Stimulated activated naive B cell treated with anti-CD40 and anti-IgM and Interleukin-4, amounts not matched to agents 10 μg/mL and 1 μg/mL and 100 μg/mL, for 72 hours (primary cell): ENCODE results near the gene NRCAM.
"Not testable (repeated sequence)": the region's sequence is repeated elsewhere in the genome, so short reads cannot be mapped to it uniquely, and the experiment has no call there.

Experiments used
- ATAC-seq, 2 donors: fragments of 150-1000 bp; cut with Tn5 transposase; replicated peaks; 2 replicates each; pipeline ENCODE4 v1.10.0; 2021; ENCODE audit warnings: moderate library complexity in 1 of 2
- DNase-seq: peaks from one replicate; pipeline ENCODE4 v3.0.0; 2021
- H3K27ac Mint-ChIP-seq: one replicate; pipeline ENCODE4 v1.8.0; 2022; ENCODE audit warnings: mild to moderate bottlenecking, mixed read lengths
- H3K27me3 Mint-ChIP-seq, 2 donors: one replicate each; pipeline ENCODE4 v1.8.0; 2022; ENCODE audit warnings: mixed read lengths in 2 of 2
- H3K36me3 Mint-ChIP-seq, 2 donors: one replicate each; pipeline ENCODE4 v1.8.0; 2022; ENCODE audit warnings: mixed read lengths in 2 of 2, mild to moderate bottlenecking in 1 of 2
- H3K4me1 Mint-ChIP-seq, 2 donors: one replicate each; pipeline ENCODE4 v1.8.0; 2022; ENCODE audit warnings: mixed read lengths in 2 of 2, mild to moderate bottlenecking in 1 of 2
- H3K4me3 Mint-ChIP-seq, 2 donors: one replicate each; pipeline ENCODE4 v1.8.0; 2022; ENCODE audit warnings: mild to moderate bottlenecking in 2 of 2, mixed read lengths in 2 of 2, moderate library complexity in 1 of 2
- H3K9me3 Mint-ChIP-seq, 2 donors: one replicate each; pipeline ENCODE4 v1.8.0; 2022; ENCODE audit warnings: mixed read lengths in 2 of 2, mild to moderate bottlenecking in 1 of 2

NRCAM gene

GRCh38 chr7:108347616-108348015 is 108.6 kb downstream of the NRCAM start:
- Mint-ChIP-seq H3K36me3 (no peaks in the 10 kb centered on the region), H3K27ac (no peak overlapping the region), H3K27me3 (peaks cover 17% of the 10 kb centered on the region in 2 donors), H3K4me3 (no peak overlapping the region), H3K9me3 (no peaks in the 10 kb centered on the region), H3K4me1 (no peaks in the 10 kb centered on the region)
- DNase-seq: no peak
- ATAC-seq: no peak

GRCh38 chr7:108345710-108346336 is 110.4 kb downstream of the NRCAM start:
- no peak for ATAC-seq
- peaks cover 17 to 23% of the 10 kb centered on the region in 2 donors for H3K27me3 Mint-ChIP-seq
- no peak overlapping the region for H3K27ac Mint-ChIP-seq
- H3K9me3 Mint-ChIP-seq: no peaks in the 10 kb centered on the region
- H3K4me1 Mint-ChIP-seq: no peaks in the 10 kb centered on the region
- no peak overlapping the region for H3K4me3 Mint-ChIP-seq
- DNase-seq: no peak
- no peaks in the 10 kb centered on the region for H3K36me3 Mint-ChIP-seq

- Mint-ChIP-seq H3K27me3 (peaks cover 16 to 17% of the 10 kb centered on the region in 2 donors), H3K36me3 (no peaks in the 10 kb centered on the region), H3K4me1 (no peaks in the 10 kb centered on the region), H3K4me3 (no peak overlapping the region), H3K9me3 (no peaks in the 10 kb centered on the region), H3K27ac (no peak overlapping the region)
- no peak for ATAC-seq
- no peak for DNase-seq
These were observed 115.3 kb downstream of the NRCAM start for GRCh38 chr7:108340856-108341411.

DNA sequence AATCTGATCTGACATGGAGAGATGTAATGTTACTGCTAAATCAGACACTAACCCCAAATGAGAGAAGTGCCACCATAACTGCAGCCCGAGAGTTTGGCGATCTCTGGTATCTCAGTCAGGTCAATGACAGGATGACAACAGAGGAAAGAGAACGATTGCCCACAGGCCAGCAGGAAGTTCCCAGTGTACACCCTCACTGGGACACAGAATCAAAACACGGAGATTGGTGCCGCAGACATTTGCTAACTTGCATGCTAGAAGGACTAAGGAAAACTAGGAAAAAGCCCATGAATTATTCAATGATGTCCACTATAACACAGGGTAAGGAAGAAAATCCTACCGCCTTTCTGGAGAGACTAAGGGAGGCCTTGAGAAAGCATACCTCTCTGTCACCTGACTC is 115.8 kb downstream of the NRCAM start:
- peaks cover 13 to 17% of the 10 kb centered on the region in 2 donors for H3K27me3 Mint-ChIP-seq

DNA sequence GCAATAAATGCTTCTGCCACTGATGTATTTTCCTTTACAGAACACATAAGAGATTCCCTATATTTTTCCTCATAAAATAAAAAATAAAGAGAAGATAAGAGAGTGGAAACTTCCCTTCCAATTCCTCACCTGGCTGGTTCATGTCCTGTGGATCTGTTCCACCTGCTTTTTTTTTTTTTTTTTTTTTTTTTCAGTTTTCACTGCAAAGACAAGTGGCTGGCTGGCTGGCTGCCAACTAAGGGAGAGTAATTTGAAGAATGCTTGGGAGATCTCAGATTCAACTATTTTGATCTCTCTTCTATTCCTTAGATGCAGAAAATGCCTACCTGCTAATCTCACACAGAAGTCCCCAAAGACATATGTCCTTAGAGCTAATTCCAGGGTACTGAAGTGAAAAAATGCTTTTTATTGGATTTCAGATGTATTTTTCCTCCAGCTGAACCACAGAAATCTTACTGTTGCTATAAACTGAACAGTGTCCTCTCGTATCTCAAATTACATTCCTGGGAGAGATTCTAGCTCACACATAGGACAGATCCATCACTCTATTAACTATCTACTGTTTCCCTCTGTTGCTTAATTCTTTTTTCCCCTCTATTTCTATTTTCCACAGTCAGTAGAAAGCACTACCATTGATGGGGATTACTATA is 120.8 kb downstream of the NRCAM start:
- Mint-ChIP-seq H3K4me1 (no peaks in the 10 kb centered on the region), H3K4me3 (no peak overlapping the region), H3K27ac (no peak overlapping the region), H3K36me3 (no peaks in the 10 kb centered on the region), H3K9me3 (peaks cover 0 to 2% of the 10 kb centered on the region in 2 donors), H3K27me3 (peaks cover 15 to 36% of the 10 kb centered on the region in 2 donors)
- no peak for ATAC-seq
- DNase-seq: no peak

More for the DNA sequence above, 115.8 kb downstream of the NRCAM start:
- not testable (repeated sequence) for DNase-seq, H3K4me3 Mint-ChIP-seq, H3K27ac Mint-ChIP-seq, H3K36me3 Mint-ChIP-seq, ATAC-seq, H3K9me3 Mint-ChIP-seq, H3K4me1 Mint-ChIP-seq

DNA sequence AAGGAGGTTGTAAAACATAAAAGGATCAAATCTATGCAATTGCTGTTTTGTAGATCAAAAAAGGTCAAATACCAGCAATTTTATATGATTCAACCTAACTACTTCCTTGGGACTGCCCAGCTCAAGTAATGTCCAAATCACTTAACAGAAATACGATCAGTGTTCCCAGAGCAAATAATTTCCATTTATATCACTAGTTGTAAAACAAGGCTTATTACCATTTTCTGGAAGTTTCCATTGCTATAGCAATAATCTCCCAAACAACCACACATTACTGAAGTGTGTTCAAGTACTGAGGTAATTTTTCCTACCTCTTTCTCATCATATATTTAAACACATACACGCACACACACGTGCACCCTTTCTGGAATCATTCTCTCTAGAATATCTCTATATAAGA is 123.3 kb downstream of the NRCAM start:
- Mint-ChIP-seq H3K9me3 (peaks cover 0 to 2% of the 10 kb centered on the region in 2 donors), H3K4me1 (peaks cover 3 to 6% of the 10 kb centered on the region in 2 donors), H3K27me3 (peaks cover 11 to 23% of the 10 kb centered on the region in 2 donors), H3K36me3 (no peaks in the 10 kb centered on the region), H3K27ac (no peak overlapping the region), H3K4me3 (no peak overlapping the region)
- DNase-seq (no peak), ATAC-seq (no peak)

DNA sequence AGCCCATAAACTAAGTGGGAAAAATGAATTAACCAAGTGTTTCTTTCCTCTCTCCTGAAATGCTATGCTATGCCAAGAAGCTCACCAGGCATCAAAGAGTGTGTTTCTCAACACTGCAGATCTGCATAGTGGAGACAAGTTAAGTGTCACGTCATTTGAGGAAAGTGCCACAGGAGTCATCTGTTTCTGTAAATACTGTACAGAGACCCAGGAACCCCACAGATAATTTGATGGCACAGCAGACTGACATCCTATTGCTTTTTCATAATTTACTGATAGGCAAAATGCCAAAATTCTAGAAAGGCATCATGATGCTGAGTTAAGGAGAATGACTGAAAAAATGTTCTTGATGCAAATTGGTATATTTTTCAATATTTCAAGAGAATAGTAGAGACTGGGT is 124.3 kb downstream of the NRCAM start:
- H3K27me3 Mint-ChIP-seq: peaks cover 8 to 20% of the 10 kb centered on the region in 2 donors
- DNase-seq (no peak), ATAC-seq (no peak)
- H3K4me1 Mint-ChIP-seq: peaks cover 5 to 9% of the 10 kb centered on the region in 2 donors
- H3K27ac Mint-ChIP-seq: no peak overlapping the region
- no peak overlapping the region for H3K4me3 Mint-ChIP-seq
- peaks cover 0 to 2% of the 10 kb centered on the region in 2 donors for H3K9me3 Mint-ChIP-seq
- no peaks in the 10 kb centered on the region for H3K36me3 Mint-ChIP-seq

GRCh38 chr7:108330227-108330626 is 126.0 kb downstream of the NRCAM start:
- Mint-ChIP-seq H3K36me3 (no peaks in the 10 kb centered on the region), H3K4me1 (peaks cover 5 to 9% of the 10 kb centered on the region in 2 donors), H3K4me3 (no peak overlapping the region), H3K27me3 (peaks cover 8 to 20% of the 10 kb centered on the region in 2 donors), H3K9me3 (peaks cover 0 to 2% of the 10 kb centered on the region in 2 donors), H3K27ac (no peak overlapping the region)
- DNase-seq (no peak), ATAC-seq (no peak)

DNA sequence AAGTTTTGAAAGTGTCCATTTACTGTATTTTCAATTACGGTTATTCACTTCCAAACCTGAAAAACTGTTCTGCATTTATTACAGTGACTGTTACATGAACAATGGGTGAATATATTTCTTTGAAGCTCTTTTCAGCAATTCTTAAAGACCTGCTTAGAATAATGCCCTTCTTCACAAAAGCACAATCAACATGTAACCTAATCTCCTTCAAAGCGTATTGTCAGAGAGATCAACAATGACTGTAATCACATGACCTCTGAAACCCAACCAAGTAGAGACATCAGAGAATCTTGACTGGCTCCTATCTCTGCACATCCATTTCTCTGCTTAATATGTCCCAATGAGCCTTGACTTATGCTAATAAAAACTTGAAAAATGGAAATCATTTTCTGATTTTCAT is 126.7 kb downstream of the NRCAM start:
- peaks cover 5 to 9% of the 10 kb centered on the region in 2 donors for H3K4me1 Mint-ChIP-seq
- no peaks in the 10 kb centered on the region for H3K36me3 Mint-ChIP-seq
- H3K27ac Mint-ChIP-seq: no peak overlapping the region

DNA sequence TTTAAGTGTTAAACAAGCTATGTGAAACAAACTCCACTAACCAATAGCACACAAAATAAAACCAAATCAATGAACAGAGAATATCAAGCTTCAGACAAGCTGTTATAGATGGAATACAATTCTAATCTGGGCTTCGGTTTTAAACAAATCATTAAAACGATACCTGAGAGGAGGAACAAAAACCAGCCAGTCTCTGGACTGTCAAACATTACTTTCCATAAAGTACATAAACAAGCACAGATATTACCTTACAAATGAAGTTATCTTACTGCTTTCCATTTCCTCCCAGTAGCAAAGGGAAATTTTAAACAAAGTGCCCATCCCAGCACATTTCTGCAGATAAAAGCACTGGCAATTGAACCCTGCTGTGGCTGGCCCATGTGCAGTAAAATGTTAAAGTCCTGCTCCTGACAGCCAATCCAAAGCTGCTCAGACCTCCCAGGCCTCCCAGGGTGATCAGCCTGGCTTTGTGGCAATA is 128.0 kb downstream of the NRCAM start:
- Mint-ChIP-seq H3K4me1 (peaks cover 5 to 9% of the 10 kb centered on the region in 2 donors), H3K27me3 (peaks cover 0 to 8% of the 10 kb centered on the region in 2 donors), H3K4me3 (no peak overlapping the region), H3K36me3 (no peaks in the 10 kb centered on the region), H3K9me3 (no peaks in the 10 kb centered on the region), H3K27ac (no peak overlapping the region)
- DNase-seq (no peak), ATAC-seq (no peak)

More for the DNA sequence above, 126.7 kb downstream of the NRCAM start:
- H3K27me3 Mint-ChIP-seq: peaks cover 7 to 20% of the 10 kb centered on the region in 2 donors
- DNase-seq (no peak), ATAC-seq (no peak)
- no peak overlapping the region for H3K4me3 Mint-ChIP-seq
- peaks cover 0 to 2% of the 10 kb centered on the region in 2 donors for H3K9me3 Mint-ChIP-seq

GRCh38 chr7:108327353-108327752 is 128.9 kb downstream of the NRCAM start:
- no peaks in the 10 kb centered on the region for H3K27me3 Mint-ChIP-seq
- ATAC-seq: no peak
- H3K27ac Mint-ChIP-seq: no peak overlapping the region
- H3K9me3 Mint-ChIP-seq: no peaks in the 10 kb centered on the region
- no peaks in the 10 kb centered on the region for H3K36me3 Mint-ChIP-seq
- H3K4me3 Mint-ChIP-seq: no peak overlapping the region
- DNase-seq: no peak
- H3K4me1 Mint-ChIP-seq: peaks cover 5 to 9% of the 10 kb centered on the region in 2 donors

- Mint-ChIP-seq H3K27me3 (no peaks in the 10 kb centered on the region), H3K27ac (no peak overlapping the region), H3K4me1 (peaks cover 5 to 9% of the 10 kb centered on the region in 2 donors), H3K9me3 (no peaks in the 10 kb centered on the region), H3K4me3 (no peak overlapping the region), H3K36me3 (no peaks in the 10 kb centered on the region)
- DNase-seq (no peak), ATAC-seq (no peak)
These were observed 129.3 kb downstream of the NRCAM start for GRCh38 chr7:108326938-108327337.

- Mint-ChIP-seq H3K27me3 (no peaks in the 10 kb centered on the region), H3K27ac (no peak overlapping the region), H3K9me3 (no peaks in the 10 kb centered on the region), H3K36me3 (no peaks in the 10 kb centered on the region), H3K4me3 (no peak overlapping the region), H3K4me1 (peaks cover 5 to 9% of the 10 kb centered on the region in 2 donors)
- DNase-seq (no peak), ATAC-seq (no peak)
These were observed 131.9 kb downstream of the NRCAM start for GRCh38 chr7:108324053-108325038.
